NOMO-1 (cell line): ENCODE measurements around the gene PLA2G2C.

Source experiments
- DNase-seq, 2 experiments: peaks; one replicate each; lab custom pipeline; 2025; ENCODE audit not compliant: unreplicated experiment in 2 of 2; lab: John Stamatoyannopoulos, UW

Gene PLA2G2C

DNA sequence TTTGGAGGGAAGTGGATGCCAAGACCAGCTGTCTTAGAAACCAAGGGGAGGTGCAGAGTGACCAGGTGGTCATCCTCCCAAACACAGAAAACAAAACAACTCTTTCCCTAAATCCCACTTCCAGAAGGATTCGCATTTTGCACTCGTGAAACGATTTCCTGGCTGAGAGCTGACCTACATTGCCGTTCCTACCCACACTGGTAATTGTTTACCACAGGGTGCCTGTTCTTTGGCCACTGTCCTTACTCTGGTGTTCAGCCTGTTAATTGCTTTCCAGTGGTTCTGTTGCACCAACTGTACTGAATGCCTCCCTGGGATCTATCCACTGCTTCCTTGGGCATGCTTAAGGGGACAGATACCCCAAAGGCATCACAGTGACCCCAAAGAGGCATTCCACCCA is 23.2 kb upstream of the PLA2G2C start:
- DNase-seq = no peak

DNA sequence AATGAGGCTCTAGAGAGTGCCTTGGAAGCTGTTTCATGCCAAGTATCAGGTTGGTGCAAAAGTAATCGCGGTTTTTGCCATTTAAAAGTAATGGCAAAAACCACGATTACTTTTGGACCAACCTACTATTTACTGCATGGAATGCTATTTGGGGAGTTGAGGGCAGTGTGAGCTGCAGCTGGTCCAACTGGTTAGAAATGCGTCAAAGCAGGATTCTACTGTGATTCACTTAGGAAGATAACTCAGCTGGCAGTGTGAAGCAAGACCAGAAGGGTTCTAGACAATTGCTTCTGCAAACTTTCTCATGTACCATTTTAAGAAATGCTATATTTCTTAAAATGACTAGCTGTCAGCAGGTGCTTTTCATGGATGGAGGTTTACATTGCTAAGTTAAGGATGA is 21.2 kb upstream of the PLA2G2C start:
- DNase-seq = no peak

DNA sequence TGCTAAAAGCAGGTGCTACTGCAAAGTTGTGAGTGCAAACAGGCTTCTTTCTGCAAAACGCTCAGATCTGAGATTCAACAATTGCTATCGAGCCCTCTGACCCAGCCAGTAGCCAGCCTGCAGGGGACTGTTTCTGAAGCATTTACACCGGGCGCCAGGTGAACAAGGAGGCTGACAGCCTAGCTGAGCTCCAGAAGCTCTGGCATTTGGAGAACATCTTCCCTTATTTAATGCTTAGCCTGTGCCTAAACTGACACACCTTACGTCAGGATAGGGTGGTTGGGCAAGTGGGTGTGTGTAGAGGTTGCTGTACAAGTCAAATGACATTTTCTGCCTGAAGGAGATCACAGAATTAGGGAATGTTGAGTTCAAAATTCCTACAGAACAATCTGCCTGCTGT is 15.8 kb upstream of the PLA2G2C start:
- no peak for DNase-seq

DNA sequence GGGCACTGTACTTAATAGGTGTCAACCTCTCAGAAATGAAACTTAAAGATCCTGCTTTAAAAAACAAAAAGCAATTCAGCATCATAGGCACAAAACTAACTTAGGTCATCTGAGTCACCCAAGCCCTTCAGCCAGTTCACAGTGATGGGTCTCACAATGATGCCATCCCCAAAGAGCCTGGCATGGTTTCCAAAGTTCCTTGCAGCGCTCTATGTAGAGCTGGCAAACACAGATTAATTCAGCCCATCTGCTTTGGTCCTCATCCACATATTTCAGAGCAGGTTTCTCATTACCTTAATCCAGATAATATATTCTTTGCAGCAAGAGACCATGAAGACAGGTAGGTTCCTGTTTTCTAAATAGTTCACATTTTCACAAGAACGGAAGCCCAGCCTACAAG is 14.6 kb upstream of the PLA2G2C start:
- peak in 1 of 2 experiments; percentile 62 for DNase-seq

DNA sequence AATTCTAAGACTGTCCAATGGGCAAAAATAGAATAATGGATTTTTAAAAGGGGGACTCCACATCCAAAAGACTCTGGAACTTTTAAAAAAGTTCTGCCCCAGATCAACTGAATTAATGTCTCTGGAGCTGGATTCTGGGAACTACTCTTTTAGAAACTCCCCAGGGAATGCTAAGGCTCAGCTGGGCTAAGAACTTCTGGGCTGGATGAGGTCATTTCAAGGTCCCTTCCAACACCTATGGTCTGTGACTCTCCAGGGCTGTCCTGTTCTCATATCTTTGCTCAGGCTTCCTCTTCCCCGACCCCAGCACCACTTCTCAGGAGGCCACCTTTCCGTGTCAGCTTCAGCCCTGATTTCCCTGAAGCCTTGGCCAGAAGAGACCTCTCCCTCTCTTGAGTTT is 13.5 kb upstream of the PLA2G2C start:
- no peak for DNase-seq

DNA sequence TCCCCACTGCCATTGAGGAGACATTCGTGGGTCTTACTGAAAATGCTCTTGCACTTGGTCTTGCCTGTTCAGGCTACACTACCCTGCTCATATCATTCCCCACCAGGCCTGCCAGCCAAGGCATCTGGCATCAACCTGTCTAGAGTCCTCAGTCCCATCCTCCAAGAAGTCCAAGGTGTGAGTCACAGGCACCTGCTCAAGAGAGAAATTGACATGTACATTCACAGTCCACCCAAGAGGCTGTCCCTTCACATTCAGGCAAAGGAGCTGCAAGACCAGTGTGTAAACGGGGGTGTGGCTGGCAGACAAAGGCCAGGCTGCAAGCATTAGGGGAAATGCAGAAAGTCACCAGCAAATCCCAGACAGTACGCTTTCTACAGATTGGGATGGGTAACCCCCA is 13.1 kb upstream of the PLA2G2C start:
- no peak for DNase-seq

DNA sequence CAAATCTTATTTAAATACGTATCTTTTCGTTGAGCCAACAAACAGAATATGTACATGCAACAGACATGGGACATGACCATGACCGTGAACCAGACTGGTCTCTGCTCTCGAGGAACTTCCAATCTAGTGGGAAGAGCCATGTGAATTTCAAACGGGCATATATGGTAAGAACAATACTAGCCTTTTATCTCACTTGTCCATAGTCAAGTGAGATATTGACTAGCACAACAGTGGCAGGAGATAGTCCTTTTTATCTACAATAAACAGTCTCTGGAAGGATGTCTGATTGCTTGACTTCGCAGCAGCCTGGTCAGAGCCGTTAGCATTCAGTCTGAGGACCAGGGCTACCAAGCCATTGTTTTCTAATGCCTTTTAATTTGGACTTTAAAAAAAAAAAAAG is 12.6 kb upstream of the PLA2G2C start:
- DNase-seq = no peak

DNA sequence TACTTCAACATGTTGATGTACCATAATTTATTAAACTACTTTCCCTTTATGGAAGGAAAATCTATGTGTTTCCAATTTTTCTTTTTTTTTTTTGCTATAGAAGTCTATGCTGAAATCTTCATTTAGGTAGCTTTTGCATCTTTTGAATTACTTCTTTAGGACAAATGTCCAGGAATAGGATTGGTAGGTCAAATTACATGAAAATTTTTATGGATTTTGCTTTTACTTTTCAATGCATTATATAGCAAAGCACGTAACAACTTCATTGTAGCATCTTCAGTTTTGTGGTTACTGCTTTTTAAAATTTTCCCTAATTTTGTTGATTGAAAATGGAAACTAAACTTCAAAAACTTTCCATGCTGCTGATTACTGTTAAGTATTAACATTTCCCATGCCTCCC is 12.0 kb upstream of the PLA2G2C start:
- no peak for DNase-seq

DNA sequence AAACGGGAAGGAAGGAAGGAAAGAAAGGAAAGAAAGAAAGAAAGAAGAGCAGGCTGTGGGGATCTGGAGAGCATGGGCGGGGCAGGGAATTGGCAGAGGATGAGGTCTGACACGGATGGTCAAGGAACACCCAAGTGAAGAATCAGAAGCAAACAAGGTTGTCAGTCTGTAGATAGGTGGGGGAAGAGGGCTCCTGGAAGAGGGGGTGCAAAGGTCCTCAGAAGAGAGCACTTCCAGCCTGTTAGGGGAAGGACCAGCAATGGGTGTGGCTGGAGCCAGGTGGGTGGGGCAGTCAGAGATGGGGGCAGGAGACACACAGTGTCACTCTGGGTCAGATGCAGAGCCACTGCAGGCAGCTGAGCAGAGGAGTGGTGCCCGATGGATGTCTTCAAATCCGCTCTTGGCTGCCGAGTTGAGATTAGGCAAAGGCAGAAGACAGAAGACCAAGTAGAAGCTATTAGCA is 11.0 kb upstream of the PLA2G2C start:
- DNase-seq = no peak

DNA sequence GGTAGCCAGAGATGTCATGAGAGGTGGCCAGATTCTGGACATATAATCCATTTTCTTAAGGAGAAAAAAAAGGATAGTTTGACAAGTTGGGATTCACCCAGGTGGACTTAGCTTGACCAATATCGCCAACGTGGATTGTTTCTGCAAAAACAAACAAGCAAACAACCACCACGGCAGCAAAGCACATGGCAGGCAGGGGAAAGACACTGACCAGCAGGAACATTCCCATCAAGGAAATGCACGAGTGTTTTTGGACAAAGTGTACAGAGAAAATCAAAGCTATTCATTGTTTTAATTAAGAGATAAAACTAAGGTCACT is 9.1 kb upstream of the PLA2G2C start:
- no peak for DNase-seq

DNA sequence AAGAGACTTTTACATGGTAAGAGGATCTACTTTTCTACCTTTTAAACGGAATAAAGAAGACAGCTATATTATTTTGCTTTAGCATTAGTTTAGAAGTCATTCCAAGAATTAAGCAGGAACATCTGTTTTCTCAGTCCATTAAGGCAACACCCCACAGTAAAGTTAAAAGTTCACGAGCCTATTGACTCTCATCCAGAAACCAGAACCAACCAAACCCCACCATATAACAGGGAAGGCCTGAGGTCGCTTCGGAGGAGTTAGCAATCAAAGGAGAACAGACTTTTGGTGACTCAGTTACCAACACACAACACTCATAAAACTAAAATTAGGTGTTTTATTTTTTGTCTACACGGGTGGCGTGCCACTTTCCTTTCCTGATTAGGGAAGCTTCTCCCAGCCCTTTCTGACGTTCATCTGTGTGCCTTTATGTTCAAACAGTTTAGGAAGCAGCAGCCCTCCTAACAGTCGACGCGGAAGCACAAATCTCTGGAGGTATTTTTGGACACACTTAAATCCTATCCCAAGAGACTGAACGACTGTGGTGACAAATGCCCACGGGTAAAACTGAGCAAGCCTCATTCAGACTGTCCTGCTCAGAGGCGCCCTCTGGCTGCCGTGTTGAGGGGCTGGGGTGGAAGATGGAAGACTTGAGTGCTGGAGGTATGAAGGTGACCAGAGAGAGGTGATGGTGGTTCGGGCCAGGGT is 8.6 kb upstream of the PLA2G2C start:
- DNase-seq = peak; percentile 53 to 57

DNA sequence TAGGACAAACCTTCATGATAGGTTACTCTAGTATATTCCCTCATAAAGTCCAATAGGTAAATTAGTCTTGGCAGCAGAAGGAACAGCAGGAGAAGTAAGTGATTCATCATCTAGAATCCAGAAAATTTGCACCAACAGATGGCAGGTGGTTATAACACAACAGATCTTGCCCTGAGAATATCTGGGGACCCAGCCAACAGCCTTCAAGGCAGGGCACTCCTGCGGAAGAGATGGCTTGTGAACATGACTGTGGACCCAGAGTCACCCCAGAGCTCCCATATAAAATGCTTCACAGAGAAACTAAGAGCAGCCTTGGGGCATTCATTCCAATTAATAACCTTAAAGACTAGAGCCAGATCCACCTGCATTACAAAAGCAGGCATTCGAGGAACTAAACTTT is 7.9 kb upstream of the PLA2G2C start:
- DNase-seq = no peak

DNA sequence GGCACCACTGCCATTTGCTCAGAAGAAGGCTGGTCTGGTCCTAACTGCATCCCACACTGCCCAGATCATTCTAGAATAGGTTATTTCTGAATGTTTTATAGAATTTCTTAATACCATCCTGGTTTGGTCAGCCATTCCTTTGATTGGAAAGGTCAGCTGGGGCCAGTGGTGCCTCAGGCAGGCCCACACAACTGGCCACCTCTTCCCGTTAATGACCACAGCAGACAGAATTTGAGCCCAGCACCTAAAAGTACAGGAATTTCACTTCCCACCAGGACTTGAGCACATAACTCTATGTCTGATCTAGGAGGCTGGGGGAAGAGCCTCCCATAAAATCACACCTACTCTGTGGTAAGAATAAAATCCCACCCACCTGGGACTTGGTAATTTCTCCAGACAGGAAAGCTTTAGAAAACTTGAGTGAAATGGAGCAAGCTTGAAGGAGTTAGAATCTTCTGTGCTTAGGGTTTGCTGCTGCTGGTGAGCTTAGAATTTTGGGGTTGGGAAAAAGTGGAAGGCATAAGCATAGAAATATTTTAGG is 6.6 kb upstream of the PLA2G2C start:
- DNase-seq = no peak

DNA sequence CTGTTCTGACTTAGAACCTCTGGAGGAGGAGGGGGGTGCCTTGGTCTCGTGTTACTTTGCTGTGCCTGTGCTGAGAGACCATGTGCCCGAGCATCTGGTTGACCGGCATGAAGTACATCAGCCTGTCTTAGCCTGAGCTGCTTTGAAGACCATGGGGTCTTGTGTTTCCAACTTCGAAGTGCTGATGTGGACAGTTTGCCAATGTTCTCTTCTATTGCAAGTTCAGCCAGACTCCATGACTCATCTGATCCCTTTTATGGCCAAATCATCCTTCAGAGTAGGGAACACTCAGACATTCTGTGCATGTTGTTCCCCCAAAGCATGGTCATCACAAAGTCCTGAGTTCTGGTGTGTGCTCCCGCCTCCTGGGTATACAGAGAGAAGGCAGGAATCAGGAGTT is 6.0 kb upstream of the PLA2G2C start:
- no peak for DNase-seq

DNA sequence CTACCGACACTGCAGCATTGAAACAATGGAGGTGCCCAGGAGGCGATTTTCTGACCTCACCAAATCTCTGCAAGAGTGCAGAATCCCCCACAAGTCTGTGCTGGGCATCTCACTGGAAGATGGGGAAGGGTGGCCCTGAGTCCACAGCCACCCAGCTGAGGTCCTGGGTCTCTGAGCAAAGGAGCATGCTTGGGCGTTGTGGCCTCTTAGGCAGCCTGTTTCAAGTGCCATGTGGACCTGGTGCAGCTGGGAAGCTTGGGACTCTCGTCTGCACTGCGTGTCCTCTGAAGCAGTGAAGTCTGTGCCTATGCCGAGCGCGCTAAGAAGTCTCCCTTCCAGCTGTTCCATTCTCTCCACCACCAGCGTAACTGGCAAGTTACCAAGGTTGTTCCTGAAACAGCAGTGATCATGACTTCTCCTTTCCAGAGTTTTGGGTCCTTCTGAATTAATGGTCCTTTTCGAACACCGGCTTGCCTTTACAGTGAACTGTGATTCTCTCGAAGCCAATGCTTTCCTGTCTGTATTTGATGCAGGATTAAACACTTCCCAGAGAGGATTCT is 5.0 kb upstream of the PLA2G2C start:
- DNase-seq = no peak

DNA sequence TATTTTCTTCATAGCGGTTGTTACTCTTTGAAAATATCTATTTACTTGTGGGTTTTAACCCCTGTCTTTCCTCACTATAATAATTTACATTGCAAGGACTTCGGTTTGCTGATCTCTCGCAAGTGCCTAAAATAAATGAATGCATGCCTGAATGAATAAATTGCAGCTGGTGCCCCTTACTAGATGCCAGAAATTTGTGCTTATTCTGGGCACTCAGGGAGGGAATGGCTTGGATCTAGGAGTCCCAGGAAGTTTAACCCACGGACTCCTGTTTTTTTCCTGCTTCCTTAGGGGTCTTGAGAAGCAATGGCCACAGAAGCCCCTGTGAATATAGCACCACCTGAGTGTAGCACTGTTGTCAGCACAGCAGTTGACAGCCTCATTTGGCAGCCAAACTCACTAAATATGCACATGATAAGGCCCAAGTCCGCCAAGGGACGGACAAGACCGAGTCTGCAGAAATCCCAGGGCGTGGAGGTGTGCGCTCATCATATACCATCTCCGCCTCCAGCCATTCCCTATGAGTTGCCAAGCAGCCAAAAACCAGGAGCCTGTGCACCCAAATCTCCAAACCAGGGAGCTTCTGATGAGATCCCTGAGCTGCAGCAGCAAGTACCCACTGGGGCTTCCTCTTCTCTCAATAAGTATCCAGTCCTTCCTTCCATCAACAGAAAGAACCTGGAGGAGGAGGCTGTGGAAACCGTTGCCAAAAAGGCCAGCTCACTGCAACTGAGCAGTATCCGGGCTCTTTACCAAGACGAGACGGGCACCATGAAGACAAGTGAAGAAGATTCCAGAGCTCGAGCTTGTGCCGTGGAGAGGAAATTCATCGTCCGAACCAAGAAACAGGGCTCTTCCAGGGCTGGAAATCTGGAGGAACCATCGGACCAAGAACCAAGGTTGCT is 4.2 kb upstream of the PLA2G2C start:
- DNase-seq = no peak

DNA sequence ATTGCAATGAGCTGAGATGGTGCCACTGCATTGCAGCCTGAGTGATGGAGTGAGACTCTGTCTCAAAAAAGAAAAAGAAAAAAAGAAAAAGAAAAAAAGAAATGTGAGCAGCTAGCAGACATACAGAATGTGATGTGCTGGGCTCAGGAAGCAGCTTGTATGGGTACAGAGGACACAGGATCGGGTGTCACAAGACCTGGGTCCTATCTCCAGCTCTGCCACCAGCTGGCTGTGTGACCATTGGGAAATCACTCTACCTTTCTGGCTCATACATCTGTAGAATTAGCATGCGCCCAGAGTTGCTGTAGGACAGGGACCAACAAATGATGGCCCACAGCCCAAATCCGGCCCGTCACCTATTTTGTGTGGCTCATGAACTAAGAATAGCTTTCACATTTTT is 3.3 kb upstream of the PLA2G2C start:
- DNase-seq = no peak

DNA sequence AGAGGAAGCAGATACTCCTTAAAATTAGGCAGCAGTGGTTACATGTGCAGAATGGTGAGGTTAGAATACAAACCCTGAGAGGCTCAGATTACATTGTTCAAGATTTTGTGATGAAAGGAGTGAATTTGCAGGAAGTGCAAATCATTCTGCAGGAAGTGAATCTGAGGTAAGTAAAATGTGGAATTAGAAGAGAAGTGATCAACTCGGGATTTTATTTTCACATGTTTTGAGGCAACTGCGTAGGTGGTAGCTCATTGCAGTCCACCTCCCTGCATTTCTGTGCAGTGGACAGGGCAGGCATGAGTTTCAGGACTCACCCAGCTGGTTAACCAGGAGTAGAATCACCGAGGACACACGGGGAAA is 2.1 kb upstream of the PLA2G2C start:
- DNase-seq = peak in 1 of 2 experiments; percentile 17

DNA sequence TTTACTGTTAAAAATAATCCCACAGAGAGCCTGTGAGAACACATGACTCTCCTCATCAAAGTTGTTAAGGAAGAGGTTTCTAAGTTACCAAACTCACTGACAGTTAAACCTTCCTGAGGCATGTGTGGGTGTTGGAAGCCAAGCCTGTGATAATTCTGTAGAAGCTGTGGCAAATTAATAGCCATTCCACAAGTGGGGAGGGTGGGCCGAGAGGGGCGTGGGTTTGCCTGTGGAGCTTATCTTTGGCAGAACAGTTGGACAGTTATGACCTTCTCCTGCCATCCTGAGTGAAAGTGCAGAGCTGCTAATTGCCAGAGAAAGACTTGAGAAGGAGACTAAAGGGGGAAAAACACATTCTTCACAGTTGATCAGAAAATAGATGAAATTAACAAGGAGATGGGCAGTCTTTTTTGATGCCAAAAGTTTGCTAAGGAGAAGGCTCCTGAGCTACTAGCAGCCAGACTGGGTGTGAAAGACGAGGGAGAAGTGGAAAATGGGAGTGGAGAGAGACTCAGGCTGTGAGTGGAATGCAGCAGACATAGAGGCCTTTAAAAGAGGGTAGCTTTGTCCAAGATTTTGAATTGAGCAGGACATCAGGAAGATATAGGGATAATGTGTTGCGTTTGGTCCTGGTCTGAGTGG is 1.6 kb upstream of the PLA2G2C start:
- DNase-seq = no peak

DNA sequence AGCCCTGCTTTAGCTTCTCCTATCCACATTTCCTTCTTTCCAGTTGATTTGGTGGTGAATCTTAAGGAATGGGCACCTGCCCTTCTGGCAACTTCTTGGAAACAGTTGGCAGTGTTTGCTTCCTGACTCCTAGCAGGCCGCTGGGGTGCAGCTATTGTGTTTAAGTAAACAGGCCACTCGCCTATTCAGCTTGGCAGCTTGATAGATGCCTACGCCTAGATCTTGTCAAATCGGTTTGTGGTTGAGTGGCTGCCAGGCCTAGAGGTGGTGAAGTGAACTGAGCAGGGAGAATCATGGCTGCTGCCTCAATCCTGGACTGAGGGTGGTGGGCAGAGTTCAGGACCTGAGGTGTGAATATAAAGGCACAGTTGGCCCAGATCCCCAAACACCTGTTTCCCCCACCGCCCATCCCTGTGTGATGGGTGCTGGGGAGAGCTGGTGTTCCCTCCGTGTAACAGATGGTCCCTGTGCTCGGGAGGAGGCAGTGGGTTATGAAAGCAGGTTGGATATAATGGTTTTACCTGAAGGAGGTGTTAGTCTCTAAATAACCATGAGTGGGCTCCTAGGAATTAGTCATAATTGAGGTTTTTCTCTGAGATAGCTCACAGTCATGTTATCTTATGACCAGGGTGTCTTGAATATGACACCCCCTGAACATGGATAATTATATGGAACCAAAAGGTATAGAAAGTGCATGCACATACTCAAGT is 940 bp upstream of the PLA2G2C start:
- DNase-seq = no peak
